HFFc6 (cell line): ENCODE results near the gene EDEM3. TPM values are rescaled to one million over a fixed set of nuclear protein-coding genes. Genes with fewer than 3 reads are reported as not detected.
"Not testable (repeated sequence)": the region's sequence is repeated elsewhere in the genome, so short reads cannot be mapped to it uniquely, and the experiment has no call there.

Experiments
- DNase-seq: peaks from one replicate; pipeline ENCODE4 v3.0.0-alpha.2; 2018
- H3K27ac Mint-ChIP-seq: 2 replicates; pipeline ENCODE4 v1.8.0; 2020; ENCODE audit warnings: mild to moderate bottlenecking, mixed read lengths
- H3K27me3 Mint-ChIP-seq: 2 replicates; pipeline ENCODE4 v1.8.0; 2021; ENCODE audit warnings: mild to moderate bottlenecking, moderate library complexity, mixed read lengths; ENCODE audit not compliant: insufficient read depth
- H3K36me3 Mint-ChIP-seq: 2 replicates; pipeline ENCODE4 v1.8.0; 2021; ENCODE audit warnings: low read depth, mixed read lengths
- H3K4me1 Mint-ChIP-seq: 2 replicates; pipeline ENCODE4 v1.8.0; 2020; ENCODE audit warnings: low read depth, mixed read lengths
- H3K4me3 Mint-ChIP-seq: 2 replicates; pipeline ENCODE4 v1.8.0; 2020; ENCODE audit warnings: mild to moderate bottlenecking, moderate library complexity, mixed read lengths
- H3K9me3 Mint-ChIP-seq: 2 replicates; pipeline ENCODE4 v1.8.0; 2020; ENCODE audit warnings: mild to moderate bottlenecking, mixed read lengths
- CTCF ChIP-seq: fragments of 200-600 bp; sonication (generic); IDR thresholded peaks from 2 replicates; pipeline ENCODE4 v1.5.0; 2021; ENCODE audit warnings: antibody characterized with exemption, mild to moderate bottlenecking
- total RNA-seq, 6 experiments: library from RNA; stranded (reverse); fragmentation: NEBNext Ultra II Directional; extraction: Animal tissue kit (Norgen Biotek cat#: 25700); gene quantifications; 2 replicates in 1 of 6; 3 replicates in 5 of 6; pipeline ENCODE4 v1.2.3, GENCODE V29; 2021

The EDEM3 gene
- total RNA-seq, 6 experiments from 2014 or later, result 29.9 to 38.6 (median 32.3) TPM

- H3K4me3 Mint-ChIP-seq, result no peak overlapping the region
- H3K36me3 Mint-ChIP-seq, result peaks cover 8% of the 10 kb centered on the region; the same call in 1 of the 2 replicates
- H3K9me3 Mint-ChIP-seq, result peaks cover 2% of the 10 kb centered on the region; the same call in 1 of the 2 replicates
- no peak for DNase-seq
- peaks cover 2% of the 10 kb centered on the region; the same call in 1 of the 2 replicates for H3K27me3 Mint-ChIP-seq
- no peak overlapping the region for H3K27ac Mint-ChIP-seq
- peaks cover 54% of the 10 kb centered on the region for H3K4me1 Mint-ChIP-seq
- TF ChIP-seq CTCF, result no peak
Measured at GRCh38 chr1:184789884-184790283, 35.2 kb upstream of the EDEM3 start.

- H3K27me3 Mint-ChIP-seq, result peaks cover 2% of the 10 kb centered on the region; the same call in 1 of the 2 replicates
Measured at GRCh38 chr1:184788970-184789369, 34.3 kb upstream of the EDEM3 start.

GRCh38 chr1:184785529-184785928, 30.9 kb upstream of the EDEM3 start:
- Mint-ChIP-seq H3K4me3 (no peak overlapping the region), H3K27ac (no peak overlapping the region), H3K36me3 (peaks cover 23% of the 10 kb centered on the region), H3K4me1 (peaks cover 11% of the 10 kb centered on the region), H3K9me3 (peaks cover 20% of the 10 kb centered on the region), H3K27me3 (peaks cover 2% of the 10 kb centered on the region; the same call in 1 of the 2 replicates)
- no peak for TF ChIP-seq CTCF
- DNase-seq, result no peak

More at GRCh38 chr1:184788970-184789369, 34.3 kb upstream of the EDEM3 start:
- H3K27ac Mint-ChIP-seq, result no peak overlapping the region
- TF ChIP-seq CTCF, result no peak
- H3K9me3 Mint-ChIP-seq, result peaks cover 9% of the 10 kb centered on the region
- no peak for DNase-seq
- peaks cover 45% of the 10 kb centered on the region for H3K4me1 Mint-ChIP-seq
- H3K4me3 Mint-ChIP-seq, result no peak overlapping the region
- H3K36me3 Mint-ChIP-seq, result peaks cover 15% of the 10 kb centered on the region

- Mint-ChIP-seq H3K36me3 (peaks cover 23% of the 10 kb centered on the region), H3K9me3 (peaks cover 20% of the 10 kb centered on the region)
- not testable (repeated sequence) for DNase-seq, H3K4me1 Mint-ChIP-seq, H3K4me3 Mint-ChIP-seq, H3K27ac Mint-ChIP-seq, H3K27me3 Mint-ChIP-seq
Measured at GRCh38 chr1:184783723-184784122, 29.1 kb upstream of the EDEM3 start.

- DNase-seq, result no peak
- H3K36me3 Mint-ChIP-seq, result peaks cover 23% of the 10 kb centered on the region
- H3K27ac Mint-ChIP-seq, result no peak overlapping the region
- TF ChIP-seq CTCF, result no peak
- no peak overlapping the region for H3K4me3 Mint-ChIP-seq
- peaks cover 2% of the 10 kb centered on the region; the same call in 1 of the 2 replicates for H3K27me3 Mint-ChIP-seq
- peaks cover 20% of the 10 kb centered on the region for H3K9me3 Mint-ChIP-seq
- no peaks in the 10 kb centered on the region for H3K4me1 Mint-ChIP-seq
Measured at GRCh38 chr1:184781941-184782340, 27.3 kb upstream of the EDEM3 start.

- TF ChIP-seq CTCF, result no peak
- Mint-ChIP-seq H3K9me3 (no peaks in the 10 kb centered on the region; the same call in 1 of the 2 replicates), H3K27me3 (peaks cover 9% of the 10 kb centered on the region)
Measured at GRCh38 chr1:184775885-184776284, 21.2 kb upstream of the EDEM3 start.

More at GRCh38 chr1:184775885-184776284, 21.2 kb upstream of the EDEM3 start:
- no peak for DNase-seq
- Mint-ChIP-seq H3K36me3 (no peaks in the 10 kb centered on the region), H3K4me3 (no peak overlapping the region), H3K4me1 (no peaks in the 10 kb centered on the region), H3K27ac (no peak overlapping the region)
